RWPE2 (cell line): ENCODE data around the gene RABEPK.
"Not testable (repeated sequence)": the region's sequence is repeated elsewhere in the genome, so short reads cannot be mapped to it uniquely, and the experiment has no call there.

Source experiments
- ATAC-seq: fragments of 200-7000 bp; cut with Tn5 transposase; 3 replicates; pipeline ENCODE4 v1.9.1; 2021; ENCODE audit warnings: low read depth
- DNase-seq: peaks from one replicate; pipeline ENCODE4 v3.0.0-alpha.2; 2020; ENCODE audit warnings: low spot score
- H3K27ac ChIP-seq: fragments of 450-650 bp; 2 replicates; pipeline ENCODE4 v1.5.1; 2017; ENCODE audit warnings: mild to moderate bottlenecking; ENCODE audit not compliant: poor library complexity, severe bottlenecking
- H3K27me3 ChIP-seq: fragments of 250-450 bp; sonication (Bioruptor Pico); 2 replicates; pipeline ENCODE4 v1.5.1; 2021; ENCODE audit warnings: mild to moderate bottlenecking, moderate library complexity; ENCODE audit not compliant: insufficient read depth, poor library complexity, severe bottlenecking
- H3K36me3 ChIP-seq: fragments of 250-450 bp; sonication (Bioruptor Pico); 2 replicates; pipeline ENCODE4 v1.5.1; 2020; ENCODE audit warnings: low read depth, mild to moderate bottlenecking, moderate library complexity
- H3K4me1 ChIP-seq: fragments of 250-450 bp; sonication (Bioruptor Pico); 2 replicates; pipeline ENCODE4 v1.5.1; 2021; ENCODE audit warnings: mild to moderate bottlenecking, moderate library complexity; ENCODE audit not compliant: insufficient read depth, poor library complexity, severe bottlenecking
- H3K4me3 ChIP-seq: fragments of 250-450 bp; sonication (Bioruptor Pico); 2 replicates; pipeline ENCODE4 v1.5.1; 2021; ENCODE audit warnings: mild to moderate bottlenecking, moderate library complexity; ENCODE audit not compliant: severe bottlenecking
- H3K9me3 ChIP-seq: fragments of 250-450 bp; sonication (Bioruptor Pico); 2 replicates; pipeline ENCODE4 v1.5.1; 2021; ENCODE audit warnings: mild to moderate bottlenecking, moderate library complexity; ENCODE audit not compliant: severe bottlenecking
- TF ChIP-seq, protein P1 (sequence below): fragments of 450-650 bp; IDR thresholded peaks from one replicate; pipeline ENCODE4 v1.5.1; 2017; ENCODE audit warnings: mild to moderate bottlenecking, moderate library complexity; ENCODE audit not compliant: poor library complexity, severe bottlenecking

RABEPK gene

DNA sequence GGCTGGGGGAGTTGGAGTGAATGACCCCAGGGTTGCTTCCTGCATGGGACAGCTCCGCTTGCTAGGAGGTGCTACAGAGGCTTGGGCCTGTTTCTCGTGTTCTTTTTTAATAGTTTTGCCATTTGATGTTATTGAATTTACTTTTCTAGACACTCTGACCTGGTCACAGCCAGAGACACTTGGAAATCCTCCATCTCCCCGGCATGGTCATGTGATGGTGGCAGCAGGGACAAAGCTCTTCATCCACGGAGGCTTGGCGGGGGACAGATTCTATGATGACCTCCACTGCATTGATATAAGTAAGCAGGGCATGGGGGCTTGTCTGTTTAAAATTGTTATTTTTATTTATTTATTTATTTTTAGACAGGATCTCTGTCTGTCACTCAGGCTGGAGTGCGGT, 27.4 kb downstream of the RABEPK start:
- no peak overlapping the region for H3K4me3 ChIP-seq
- DNase-seq (no peak), ATAC-seq (no peak)
- H3K36me3 ChIP-seq: peaks cover 22% of the 10 kb centered on the region
- no peaks in the 10 kb centered on the region for H3K4me1 ChIP-seq
- H3K27ac ChIP-seq: no peak overlapping the region
- TF ChIP-seq, protein P1, sequence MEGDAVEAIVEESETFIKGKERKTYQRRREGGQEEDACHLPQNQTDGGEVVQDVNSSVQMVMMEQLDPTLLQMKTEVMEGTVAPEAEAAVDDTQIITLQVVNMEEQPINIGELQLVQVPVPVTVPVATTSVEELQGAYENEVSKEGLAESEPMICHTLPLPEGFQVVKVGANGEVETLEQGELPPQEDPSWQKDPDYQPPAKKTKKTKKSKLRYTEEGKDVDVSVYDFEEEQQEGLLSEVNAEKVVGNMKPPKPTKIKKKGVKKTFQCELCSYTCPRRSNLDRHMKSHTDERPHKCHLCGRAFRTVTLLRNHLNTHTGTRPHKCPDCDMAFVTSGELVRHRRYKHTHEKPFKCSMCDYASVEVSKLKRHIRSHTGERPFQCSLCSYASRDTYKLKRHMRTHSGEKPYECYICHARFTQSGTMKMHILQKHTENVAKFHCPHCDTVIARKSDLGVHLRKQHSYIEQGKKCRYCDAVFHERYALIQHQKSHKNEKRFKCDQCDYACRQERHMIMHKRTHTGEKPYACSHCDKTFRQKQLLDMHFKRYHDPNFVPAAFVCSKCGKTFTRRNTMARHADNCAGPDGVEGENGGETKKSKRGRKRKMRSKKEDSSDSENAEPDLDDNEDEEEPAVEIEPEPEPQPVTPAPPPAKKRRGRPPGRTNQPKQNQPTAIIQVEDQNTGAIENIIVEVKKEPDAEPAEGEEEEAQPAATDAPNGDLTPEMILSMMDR: no peak
- H3K9me3 ChIP-seq: no peaks in the 10 kb centered on the region
- no peaks in the 10 kb centered on the region for H3K27me3 ChIP-seq

DNA sequence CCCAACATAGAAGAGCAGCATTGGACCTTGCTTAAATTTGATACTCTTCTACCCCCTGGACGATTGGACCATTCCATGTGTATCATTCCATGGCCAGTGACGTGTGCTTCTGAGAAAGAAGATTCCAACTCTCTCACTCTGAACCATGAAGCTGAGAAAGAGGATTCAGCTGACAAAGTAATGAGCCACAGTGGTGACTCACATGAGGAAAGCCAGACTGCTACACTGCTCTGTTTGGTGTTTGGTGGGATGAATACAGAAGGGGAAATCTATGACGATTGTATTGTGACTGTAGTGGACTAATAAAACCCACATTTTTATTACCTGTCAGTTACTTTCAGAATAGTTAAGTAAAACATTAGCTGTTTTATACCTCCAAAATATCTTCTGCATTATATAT, 33.3 kb downstream of the RABEPK start:
- Histone ChIP-seq H3K9me3 (no peaks in the 10 kb centered on the region), H3K36me3 (peaks cover 55% of the 10 kb centered on the region), H3K27me3 (no peaks in the 10 kb centered on the region), H3K4me3 (no peak overlapping the region), H3K27ac (peak overlapping the region; percentile 42), H3K4me1 (peaks cover 25% of the 10 kb centered on the region)
- DNase-seq (no peak), ATAC-seq (peak; percentile 75)
- TF ChIP-seq, protein P1: no peak

DNA sequence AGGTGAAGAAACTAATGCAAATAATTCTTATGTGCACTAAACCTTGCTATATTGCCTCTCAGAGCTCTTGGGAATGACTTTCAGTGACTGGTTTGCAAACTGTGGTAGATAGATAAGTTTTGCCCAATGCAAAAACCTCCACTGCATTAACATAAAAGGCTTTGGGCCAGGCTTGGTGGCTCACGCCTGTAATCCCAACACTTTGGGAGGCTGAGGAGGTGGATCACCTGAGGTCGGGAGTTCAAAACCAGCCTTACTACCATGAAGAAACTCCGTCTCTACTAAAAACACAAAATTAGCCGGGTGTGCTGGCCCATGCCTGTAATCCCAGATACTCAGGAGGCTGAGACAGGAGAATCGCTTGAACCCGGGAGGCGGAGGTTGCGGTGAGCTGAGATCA, 33.8 kb downstream of the RABEPK start:
- not testable (repeated sequence) for H3K4me3 ChIP-seq, DNase-seq
- H3K4me1 ChIP-seq: peaks cover 26% of the 10 kb centered on the region

DNA sequence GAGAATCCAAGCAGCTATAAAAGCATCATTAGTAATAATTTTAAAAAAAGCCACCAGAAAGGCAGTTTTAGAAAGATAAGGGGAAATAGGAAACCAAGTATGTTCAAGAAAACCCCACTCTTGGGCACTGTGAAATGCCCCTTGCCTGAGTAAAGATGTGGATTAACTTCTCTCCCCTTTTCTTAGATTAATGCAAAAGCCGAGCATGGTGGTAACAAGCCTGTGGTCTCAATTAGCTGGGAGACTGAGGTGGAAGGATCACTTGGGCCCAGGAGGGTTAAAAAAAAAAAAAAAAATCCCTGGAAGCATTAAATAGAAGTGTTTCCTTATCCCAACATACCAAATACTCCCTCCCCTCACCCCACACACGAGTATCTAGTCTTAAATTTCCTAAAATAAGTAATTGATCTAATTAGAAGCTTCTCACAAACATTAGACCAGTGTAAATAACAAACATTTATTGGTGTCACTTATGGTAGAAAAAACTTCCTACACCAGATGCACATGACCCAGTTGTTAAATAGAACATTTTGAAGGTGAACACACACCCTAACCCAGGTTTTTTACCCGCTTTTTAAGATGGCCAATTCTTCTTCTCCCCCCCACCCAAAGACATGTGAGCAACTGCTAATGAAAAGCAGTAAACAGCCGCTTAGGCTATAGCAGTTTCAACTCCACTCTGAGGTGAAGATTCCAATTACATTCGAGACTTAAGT, 35.6 kb downstream of the RABEPK start:
- Histone ChIP-seq H3K27ac (peak overlapping the region; percentile 80), H3K9me3 (no peaks in the 10 kb centered on the region), H3K36me3 (peaks cover 78% of the 10 kb centered on the region), H3K4me3 (no peak overlapping the region), H3K4me1 (peaks cover 26% of the 10 kb centered on the region), H3K27me3 (no peaks in the 10 kb centered on the region)
- TF ChIP-seq, protein P1: no peak
- DNase-seq (no peak), ATAC-seq (no peak)

More for the DNA sequence above, 33.8 kb downstream of the RABEPK start:
- peak; percentile 18 for ATAC-seq
- H3K27ac ChIP-seq: peak overlapping the region; percentile 42
- H3K36me3 ChIP-seq: peaks cover 60% of the 10 kb centered on the region
- H3K27me3 ChIP-seq, H3K9me3 ChIP-seq: not testable (repeated sequence)

DNA sequence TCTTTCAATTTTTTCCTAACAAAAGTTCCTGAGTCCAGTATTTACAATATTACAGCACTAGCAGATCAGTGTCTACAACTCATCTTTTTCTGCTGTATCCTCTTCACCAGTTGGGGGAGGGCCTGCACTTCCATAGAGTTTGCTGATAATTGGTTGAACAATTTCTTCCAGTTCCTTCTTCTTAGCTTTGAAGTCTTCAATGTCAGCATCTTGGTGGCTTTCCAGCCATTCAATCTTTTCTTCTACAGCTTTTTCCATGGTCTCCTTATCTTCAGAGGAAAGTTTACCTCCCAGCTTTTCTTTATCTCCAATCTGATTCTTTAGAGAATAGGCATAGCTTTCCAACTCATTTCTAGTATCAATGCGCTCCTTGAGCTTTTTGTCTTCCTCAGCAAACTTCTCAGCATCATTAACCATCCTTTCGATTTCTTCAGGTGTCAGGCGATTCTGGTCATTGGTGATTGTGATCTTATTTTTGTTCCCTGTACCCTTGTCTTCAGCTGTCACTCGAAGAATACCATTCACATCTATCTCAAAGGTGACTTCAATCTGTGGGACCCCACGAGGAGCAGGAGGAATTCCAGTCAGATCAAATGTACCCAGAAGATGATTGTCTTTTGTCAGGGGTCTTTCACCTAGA, 36.3 kb downstream of the RABEPK start:
- not testable (repeated sequence) for ATAC-seq, H3K27me3 ChIP-seq, H3K9me3 ChIP-seq, H3K4me3 ChIP-seq, DNase-seq
- peak overlapping the region; percentile 80 for H3K27ac ChIP-seq
- peaks cover 79% of the 10 kb centered on the region for H3K36me3 ChIP-seq
- H3K4me1 ChIP-seq: peaks cover 26% of the 10 kb centered on the region
